ENCODE measurements around the gene TUBA1B.
"Not testable (repeated sequence)": the region's sequence is repeated elsewhere in the genome, so short reads cannot be mapped to it uniquely, and the experiment has no call there.

Gene TUBA1B

GRCh38 chr12:49131051-49131893 is at the start of gene TUBA1B:
TUBA1B (minus strand) TSS chr12:49131395; CDS start chr12:49131300, 95 bp downstream.
- no peak for DNase-seq (ENCODE audit: low read depth)

GRCh38 chr12:49174218-49174617 is 43.0 kb upstream of the TUBA1B start:
- no peak for DNase-seq (ENCODE audit: low read depth)

- no peak for DNase-seq (ENCODE audit: low read depth)
These were observed 39.7 kb upstream of the TUBA1B start for GRCh38 chr12:49170924-49171323.

DNA sequence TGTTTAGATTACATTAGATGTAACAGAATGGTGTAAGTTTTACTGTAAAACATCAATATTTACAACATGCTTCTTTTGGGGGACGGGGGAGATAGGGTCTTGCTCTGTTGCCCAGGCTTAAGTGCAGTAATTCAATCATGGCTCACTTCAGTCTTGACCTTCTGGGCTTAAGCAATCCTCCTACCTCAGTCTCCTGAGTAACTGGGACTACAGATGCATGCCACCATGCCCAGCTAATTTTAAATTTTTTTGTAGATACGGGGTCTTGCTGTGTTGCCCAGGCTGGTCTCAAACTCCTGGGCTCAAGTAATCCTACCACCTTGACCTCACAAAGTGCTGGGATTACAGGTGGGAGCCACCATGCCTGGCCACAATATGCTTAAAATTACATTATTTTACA is 33.9 kb upstream of the TUBA1B start:
- no peak for DNase-seq (ENCODE audit: low read depth)

DNA sequence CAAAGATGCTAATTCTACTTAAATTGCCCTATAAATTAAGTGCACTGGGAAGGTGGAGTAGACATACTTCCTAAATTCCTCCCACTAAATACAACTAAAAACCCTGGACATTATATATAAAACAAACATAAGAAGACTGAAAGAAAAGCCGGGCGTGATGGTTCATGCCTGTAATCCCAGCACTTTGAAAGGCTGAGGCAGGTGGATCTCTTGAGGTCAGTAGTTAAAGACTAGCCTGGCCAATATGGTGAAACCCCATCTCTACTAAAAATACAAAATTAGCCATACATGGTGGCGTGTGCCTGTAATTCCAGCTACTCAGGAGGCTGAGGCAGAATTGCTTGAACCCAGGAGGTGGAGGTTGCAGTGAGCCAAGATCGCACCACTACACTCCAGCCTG is 30.7 kb upstream of the TUBA1B start:
- DNase-seq (ENCODE audit: low read depth): not testable (repeated sequence)

DNA sequence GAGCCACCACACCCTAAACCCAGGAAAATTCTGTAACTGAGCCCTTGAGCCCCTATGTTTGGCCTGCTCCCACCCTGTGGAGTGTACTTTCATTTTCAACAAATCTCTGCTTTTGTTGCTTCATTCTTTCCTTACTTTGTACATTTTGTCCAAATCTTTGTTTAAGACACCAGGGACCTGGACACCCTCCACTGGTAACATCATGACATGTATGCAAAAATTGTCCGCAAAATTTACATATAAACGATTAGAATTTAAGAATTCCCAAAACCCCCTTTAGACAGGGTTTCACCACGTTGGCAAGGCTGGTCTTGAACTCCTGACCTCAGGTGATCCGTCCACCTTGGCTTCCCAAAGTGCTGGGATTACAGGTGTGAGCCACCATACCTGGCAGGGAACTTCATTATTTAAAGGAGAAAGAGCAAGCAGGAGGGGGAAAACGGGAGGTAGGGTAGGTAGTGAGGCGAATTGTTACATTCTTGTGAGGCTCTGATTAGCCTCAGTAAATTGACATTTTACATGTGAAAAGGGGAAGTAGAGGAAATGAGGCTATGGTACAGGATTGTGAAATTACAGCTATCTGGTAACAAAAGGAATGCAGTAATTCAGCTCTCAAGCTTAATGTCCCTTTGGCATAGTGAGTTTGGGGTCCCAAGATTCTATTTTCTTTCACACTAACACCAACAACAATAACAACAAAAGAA is 30.0 kb upstream of the TUBA1B start:
- no peak for DNase-seq (ENCODE audit: low read depth)

DNA sequence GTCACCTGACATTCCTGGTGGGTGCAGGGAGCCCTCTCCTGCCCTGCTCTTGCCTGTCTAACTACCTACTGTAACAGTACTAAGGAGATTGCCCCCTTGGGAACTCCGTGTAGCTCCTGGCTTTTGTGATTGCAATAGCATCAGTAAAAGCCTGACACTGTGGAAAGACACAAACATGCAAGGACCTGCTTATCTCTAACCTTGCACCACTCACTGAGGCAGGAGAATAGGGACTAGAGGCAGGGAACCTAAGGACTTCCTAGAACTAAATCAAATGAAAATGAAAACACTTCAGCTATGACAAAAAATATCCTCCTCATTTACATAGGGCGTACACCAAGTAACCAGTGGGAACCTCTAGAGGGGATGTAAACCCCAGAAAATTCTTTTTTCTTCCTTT is 29.2 kb upstream of the TUBA1B start:
- DNase-seq (ENCODE audit: low read depth): no peak

- DNase-seq (ENCODE audit: low read depth): no peak
These were observed 23.0 kb upstream of the TUBA1B start for GRCh38 chr12:49154221-49154620.

GRCh38 chr12:49147384-49147783 is 16.2 kb upstream of the TUBA1B start:
- DNase-seq (ENCODE audit: low read depth): no peak

DNA sequence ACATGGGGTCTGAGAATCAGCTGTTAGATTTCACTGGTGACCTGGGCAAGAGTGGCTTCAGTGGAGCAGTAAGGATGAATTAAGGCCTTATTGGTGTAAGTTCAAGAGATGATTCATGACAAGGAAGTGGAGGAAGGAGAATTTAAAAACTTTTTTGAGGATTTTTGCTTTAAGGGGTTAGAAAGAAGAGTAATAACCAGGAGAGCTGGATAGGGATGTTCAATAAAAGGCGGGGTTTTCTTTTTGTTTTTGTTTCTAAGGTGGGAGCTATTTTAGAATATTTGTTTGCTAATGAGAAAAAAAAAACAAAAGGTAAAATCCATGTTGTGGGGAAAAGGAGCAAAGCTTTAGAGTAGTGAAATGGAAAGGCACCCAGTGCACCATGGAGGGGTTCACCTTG is 15.2 kb upstream of the TUBA1B start:
- no peak for DNase-seq (ENCODE audit: low read depth)

DNA sequence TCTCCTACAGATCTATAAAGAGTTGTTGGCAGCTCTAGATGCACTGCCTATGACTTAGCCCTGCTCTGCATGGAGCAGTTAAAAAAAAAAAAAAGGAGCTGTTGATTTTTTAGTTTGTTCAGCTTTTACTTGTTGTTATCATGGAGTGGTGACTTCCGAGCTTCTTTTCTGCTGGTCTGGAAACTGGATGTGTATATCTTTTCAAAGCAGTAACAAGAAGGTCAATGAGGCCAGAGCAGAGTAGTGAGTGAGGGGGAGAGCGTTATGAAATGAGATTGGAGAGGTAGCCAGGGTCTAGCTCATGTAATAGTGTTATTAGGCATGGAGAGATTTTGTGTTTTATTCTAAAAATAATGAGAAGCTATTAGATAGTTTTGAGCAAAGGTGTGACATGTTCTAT is 13.2 kb upstream of the TUBA1B start:
- no peak for DNase-seq (ENCODE audit: low read depth)

DNA sequence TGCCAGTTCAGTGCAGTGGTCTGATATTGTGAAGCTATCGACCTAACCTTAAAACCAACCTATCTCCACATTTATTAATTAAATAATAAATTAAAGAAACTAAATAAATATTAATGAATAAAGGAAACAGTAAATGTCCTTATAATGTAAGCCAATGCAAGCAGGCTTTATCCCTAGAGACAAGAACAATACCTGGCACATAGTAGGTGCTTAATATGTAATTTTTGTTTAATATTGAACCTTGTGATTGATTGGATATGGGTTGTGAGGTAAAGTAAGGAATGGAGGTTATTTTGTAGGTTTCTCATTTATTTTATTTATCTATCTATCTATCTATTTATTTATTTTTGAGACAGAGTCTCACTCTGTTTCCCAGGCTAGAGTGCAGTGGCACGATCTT is 7.8 kb upstream of the TUBA1B start:
- DNase-seq (ENCODE audit: low read depth): no peak

DNA sequence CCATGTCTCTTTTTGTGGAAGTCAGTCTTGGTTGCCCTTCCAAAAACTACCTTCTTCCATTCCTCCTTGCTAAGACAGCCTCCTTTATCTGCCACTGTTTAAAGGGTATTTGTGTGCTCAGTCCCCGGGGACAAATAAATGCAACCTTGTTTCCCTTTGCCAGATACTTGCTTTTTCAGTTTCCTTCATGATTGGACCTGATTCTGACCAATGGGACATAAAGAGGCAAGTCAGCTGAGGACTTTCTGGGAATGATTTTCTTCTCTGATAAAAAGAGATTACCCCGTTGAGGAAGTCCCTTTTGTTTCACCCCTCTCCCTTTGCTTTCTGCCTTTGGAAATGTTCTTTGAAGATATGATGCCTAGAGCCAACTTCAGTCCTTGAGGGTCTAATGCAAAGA is 7.4 kb upstream of the TUBA1B start:
- DNase-seq (ENCODE audit: low read depth): no peak

DNA sequence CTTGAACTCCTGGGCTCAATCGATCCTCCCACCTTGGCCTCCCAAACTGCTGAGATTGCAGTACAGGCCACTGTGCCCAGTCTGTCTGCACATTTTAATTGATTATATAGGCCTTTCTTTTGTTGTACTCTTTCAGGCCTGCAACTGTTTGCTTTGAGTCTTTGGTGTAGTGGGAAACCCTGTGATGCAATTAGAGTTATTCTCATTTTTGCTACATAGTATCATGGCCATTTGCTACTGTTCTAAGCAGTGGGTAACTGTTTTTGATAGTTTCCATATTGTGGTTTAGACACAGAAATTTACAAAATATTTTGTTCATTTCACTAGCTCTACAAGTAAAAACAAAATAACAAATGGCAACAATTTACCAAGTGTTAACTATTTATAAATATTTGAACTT is 6.3 kb upstream of the TUBA1B start:
- DNase-seq (ENCODE audit: low read depth): no peak

- not testable (repeated sequence) for DNase-seq (ENCODE audit: low read depth)
These were observed 5.8 kb upstream of the TUBA1B start for GRCh38 chr12:49136997-49137396.

GRCh38 chr12:49133590-49133989 is 2.4 kb upstream of the TUBA1B start:
- no peak for DNase-seq (ENCODE audit: low read depth)

DNA sequence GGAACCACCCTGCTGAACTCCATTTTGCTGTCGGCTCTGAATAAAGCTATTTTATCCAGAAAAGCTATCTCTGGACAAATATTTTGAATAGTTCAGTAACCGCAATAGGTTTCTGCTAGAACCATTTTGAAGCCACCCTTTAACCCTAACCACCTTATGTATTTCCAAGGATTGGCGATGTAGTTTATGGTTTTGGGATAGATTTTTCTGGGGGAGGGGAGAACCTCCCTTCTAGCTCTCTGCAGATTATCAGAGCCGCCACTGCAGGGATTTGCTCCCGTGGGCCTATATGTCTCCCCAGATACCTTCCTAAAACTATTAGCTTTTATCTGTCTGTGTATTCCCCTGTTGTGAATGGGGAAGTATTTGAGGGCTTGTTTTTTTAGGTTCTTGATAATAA is 1.8 kb upstream of the TUBA1B start:
- no peak for DNase-seq (ENCODE audit: low read depth)

- no peak for DNase-seq (ENCODE audit: low read depth)
These were observed 783 bp upstream of the TUBA1B start for GRCh38 chr12:49131894-49132461.

DNA sequence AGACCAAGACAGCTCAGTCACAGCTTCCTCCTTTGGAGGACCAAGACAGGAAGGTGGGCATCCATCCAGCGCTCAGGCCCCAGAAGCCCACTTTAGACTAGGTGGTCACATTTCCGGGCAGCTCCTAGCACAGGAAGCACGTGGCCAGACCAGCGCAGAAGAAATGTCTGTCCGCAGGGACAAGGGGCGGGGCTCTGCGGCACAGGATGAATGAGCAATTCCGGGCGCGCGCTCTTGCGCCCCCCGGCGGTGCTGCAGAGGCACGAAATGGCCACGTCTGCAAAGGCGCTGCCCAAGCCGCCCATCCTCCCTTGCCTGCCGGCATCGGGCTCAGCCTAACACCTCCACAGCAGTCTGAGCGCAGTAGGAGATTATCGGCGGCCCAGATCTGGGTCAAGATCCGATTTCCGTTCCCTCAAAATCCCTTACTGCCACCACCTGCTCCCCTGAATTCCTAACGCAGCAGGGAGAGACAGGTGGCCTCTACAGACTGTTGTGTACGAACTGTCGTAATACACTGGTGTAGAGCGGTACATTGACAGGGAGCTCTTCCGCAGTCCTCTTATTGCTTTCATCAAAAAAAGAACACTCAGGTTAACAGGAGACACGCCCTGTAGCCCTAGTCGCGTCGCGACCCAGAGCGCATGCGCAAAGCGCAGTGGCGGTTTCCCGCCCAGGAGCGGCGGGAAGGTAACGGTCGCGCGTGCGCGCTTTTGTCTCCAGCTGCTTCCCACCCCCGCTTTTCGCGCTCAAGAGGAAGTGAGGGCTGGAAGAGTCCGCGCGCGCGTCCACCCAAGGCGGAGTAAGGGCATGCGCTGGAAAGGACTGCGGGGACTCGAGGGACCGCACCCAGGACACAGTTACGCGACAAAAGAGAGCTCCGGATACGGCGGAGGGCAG is 794 bp downstream of the TUBA1B start:
- peak; percentile 83 for DNase-seq (ENCODE audit: low read depth)

DNA sequence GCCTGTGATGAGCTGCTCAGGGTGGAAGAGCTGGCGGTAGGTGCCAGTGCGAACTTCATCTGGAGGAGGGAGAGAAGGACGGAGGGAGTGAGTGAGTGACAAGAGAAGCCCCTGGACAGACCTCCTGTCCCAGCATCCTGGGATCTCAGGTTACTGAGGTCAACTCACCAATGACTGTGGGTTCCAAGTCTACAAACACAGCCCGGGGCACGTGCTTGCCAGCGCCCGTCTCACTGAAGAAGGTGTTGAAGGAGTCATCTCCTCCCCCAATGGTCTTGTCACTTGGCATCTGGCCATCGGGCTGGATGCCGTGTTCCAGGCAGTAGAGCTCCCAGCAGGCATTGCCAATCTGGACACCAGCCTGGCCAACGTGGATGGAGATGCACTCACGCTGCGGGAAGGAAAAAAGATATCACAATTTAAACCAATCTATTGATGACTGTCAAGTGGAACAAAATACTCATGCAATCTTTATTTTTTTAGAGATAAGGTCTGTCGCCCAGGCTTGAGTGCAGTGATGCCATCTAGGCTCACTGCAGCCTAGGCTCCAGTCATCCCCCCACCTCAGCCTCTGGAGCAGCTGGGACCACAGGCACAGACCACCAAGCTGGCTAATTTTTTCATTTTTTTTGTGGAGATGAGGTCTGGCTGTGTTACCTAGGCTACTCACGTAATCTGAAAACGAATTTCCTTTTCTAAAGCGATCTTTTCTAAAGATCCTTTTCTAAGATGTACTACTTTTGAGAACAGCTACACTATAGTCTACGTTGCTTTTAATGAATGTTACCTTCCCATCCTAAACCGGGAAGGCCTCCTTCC is 1.7 kb downstream of the TUBA1B start:
- DNase-seq (ENCODE audit: low read depth): no peak

DNA sequence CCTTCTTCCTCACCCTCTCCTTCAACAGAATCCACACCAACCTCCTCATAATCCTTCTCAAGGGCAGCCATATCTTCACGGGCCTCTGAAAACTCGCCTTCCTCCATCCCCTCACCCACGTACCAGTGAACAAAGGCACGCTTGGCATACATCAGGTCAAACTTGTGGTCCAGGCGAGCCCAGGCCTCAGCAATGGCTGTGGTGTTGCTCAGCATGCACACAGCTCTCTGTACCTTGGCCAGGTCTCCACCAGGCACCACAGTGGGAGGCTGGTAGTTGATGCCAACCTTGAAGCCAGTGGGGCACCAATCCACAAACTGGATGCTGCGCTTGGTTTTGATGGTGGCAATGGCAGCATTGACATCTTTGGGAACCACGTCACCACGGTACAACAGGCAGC is 3.2 kb downstream of the TUBA1B start:
- not testable (repeated sequence) for DNase-seq (ENCODE audit: low read depth)
